Stimulated activated CD4-positive, alpha-beta T cell treated with anti-CD3 and anti-CD28 coated beads, Interleukin-12 subunit alpha, Interleukin-12 subunit beta, amount 100 ng/mL, for 4 hours (primary cell): ENCODE measurements around the gene OGFOD2.

Experiments used
- DNase-seq: peaks from one replicate; pipeline ENCODE4 v3.0.0-alpha.2; 2020

Gene OGFOD2

GRCh38 chr12:122951979-122952892 is 22.8 kb upstream of the OGFOD2 start:
- DNase-seq = peak; percentile 67

GRCh38 chr12:122955156-122955555 is 19.9 kb upstream of the OGFOD2 start:
- DNase-seq = no peak

GRCh38 chr12:122956035-122956434 is 19.0 kb upstream of the OGFOD2 start:
- DNase-seq = no peak

GRCh38 chr12:122958198-122958888 is 16.7 kb upstream of the OGFOD2 start:
- DNase-seq = no peak

GRCh38 chr12:122959566-122960192 is 15.4 kb upstream of the OGFOD2 start:
- no peak for DNase-seq

- DNase-seq = no peak
These were observed 14.9 kb upstream of the OGFOD2 start for GRCh38 chr12:122960193-122960569.

- DNase-seq = no peak
These were observed 13.3 kb upstream of the OGFOD2 start for GRCh38 chr12:122961531-122962329.

- no peak for DNase-seq
These were observed 11.1 kb upstream of the OGFOD2 start for GRCh38 chr12:122963941-122964265.

GRCh38 chr12:122964439-122965257 is 10.4 kb upstream of the OGFOD2 start:
- DNase-seq = no peak

GRCh38 chr12:122965321-122965751 is 9.7 kb upstream of the OGFOD2 start:
- DNase-seq = no peak

GRCh38 chr12:122965851-122966742 is 8.9 kb upstream of the OGFOD2 start, which contains the start of gene ABCB9:
TSS of gene ABCB9 (minus strand) at chr12:122966463. CDS start at chr12:122960235, 6,228 bp downstream.
- DNase-seq = peak; percentile 97

- DNase-seq = no peak
These were observed 8.1 kb upstream of the OGFOD2 start for GRCh38 chr12:122966743-122967550.

GRCh38 chr12:122968104-122968503 is 6.9 kb upstream of the OGFOD2 start:
- DNase-seq = no peak

- no peak for DNase-seq
These were observed 5.4 kb upstream of the OGFOD2 start for GRCh38 chr12:122969676-122970075.

GRCh38 chr12:122974274-122974891 is 661 bp upstream of the OGFOD2 start:
- DNase-seq = peak; percentile 99

- DNase-seq = no peak
These were observed 975 bp downstream of the OGFOD2 start for GRCh38 chr12:122975790-122976647.

GRCh38 chr12:122976648-122976975 is 1.6 kb downstream of the OGFOD2 start:
- no peak for DNase-seq

- no peak for DNase-seq
These were observed 2.1 kb downstream of the OGFOD2 start for GRCh38 chr12:122977153-122977552.
